ENCODE measurements around the gene PSTPIP1.

The PSTPIP1 gene

GRCh38 chr15:77042245-77042919 is 47.5 kb downstream of the PSTPIP1 start:
- DNase-seq (ENCODE audit: low read depth, low spot score): no peak

DNA sequence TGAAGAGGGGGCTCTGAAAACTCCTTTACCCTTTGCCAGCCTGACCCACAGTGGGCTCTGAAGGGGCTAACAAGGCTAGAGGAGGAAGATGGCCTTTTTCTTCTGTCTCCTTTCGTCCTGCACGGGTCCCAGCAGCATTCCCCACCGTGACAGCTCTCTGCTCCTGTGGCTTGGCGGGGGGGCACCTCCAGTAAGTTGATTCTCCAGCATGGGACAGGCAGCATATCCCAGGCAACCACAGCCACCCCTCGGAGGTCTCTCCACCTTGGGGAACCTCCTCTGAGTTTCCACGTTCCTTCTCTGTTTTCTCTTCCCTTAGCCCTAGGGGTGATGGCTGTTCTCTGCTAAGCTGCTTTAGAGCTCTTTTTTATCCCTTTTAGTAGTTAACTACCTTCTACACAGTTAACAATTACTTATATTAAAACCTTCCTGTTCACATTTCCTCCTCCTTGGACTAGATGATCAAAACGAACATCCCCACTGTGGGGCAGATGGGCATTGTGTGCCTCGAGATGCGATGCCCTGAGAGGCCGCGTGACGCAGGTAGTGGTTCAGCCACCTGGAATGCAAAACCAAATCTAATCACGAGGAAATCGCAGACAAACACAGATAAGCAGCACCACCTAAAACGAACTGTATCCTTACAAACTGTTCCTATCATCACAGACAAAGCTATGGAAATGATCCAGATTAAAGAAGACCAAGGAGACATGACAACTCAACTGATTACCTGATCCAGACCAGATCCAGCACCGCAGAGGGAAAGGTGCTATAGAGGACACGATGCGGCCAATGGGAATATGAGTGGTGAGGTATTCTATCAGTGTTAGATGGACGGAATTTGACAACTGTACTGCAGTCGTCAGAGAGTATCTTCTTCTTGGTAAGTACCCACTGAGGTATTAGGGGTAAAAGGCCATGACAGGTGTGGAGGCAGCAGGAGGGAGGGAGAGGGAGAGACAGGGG is 48.3 kb downstream of the PSTPIP1 start:
- DNase-seq (ENCODE audit: low read depth, low spot score): no peak

- DNase-seq (ENCODE audit: low read depth, low spot score): no peak
These were observed 49.5 kb downstream of the PSTPIP1 start for GRCh38 chr15:77044228-77045042.

DNA sequence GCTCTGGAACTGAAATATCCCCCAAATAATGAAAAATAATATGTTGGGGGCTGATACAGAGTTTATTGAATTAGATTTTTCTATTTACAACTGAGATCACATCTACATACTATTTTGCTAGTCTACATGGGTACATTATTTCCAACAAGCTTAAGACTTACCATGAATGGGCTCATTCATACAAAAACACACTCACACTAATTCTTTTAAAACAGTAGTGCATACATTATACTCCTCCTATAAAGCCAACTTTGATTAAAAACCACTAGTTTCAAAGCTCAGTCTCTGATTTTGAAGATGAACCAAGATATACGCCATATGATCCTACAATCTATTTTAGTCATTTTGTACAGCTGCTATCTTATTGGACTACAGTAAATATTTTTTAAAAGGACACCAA is 51.1 kb downstream of the PSTPIP1 start:
- no peak for DNase-seq (ENCODE audit: low read depth, low spot score)

GRCh38 chr15:77046704-77047412 is 51.9 kb downstream of the PSTPIP1 start:
- no peak for DNase-seq (ENCODE audit: low read depth, low spot score)

GRCh38 chr15:77048135-77048876 is 53.4 kb downstream of the PSTPIP1 start:
- no peak for DNase-seq (ENCODE audit: low read depth, low spot score)

- no peak for DNase-seq (ENCODE audit: low read depth, low spot score)
These were observed 57.6 kb downstream of the PSTPIP1 start for GRCh38 chr15:77052556-77052955.

GRCh38 chr15:77053709-77054108 is 58.8 kb downstream of the PSTPIP1 start:
- no peak for DNase-seq (ENCODE audit: low read depth, low spot score)

- DNase-seq (ENCODE audit: low read depth, low spot score): no peak
These were observed 62.1 kb downstream of the PSTPIP1 start for GRCh38 chr15:77057072-77057471.

DNA sequence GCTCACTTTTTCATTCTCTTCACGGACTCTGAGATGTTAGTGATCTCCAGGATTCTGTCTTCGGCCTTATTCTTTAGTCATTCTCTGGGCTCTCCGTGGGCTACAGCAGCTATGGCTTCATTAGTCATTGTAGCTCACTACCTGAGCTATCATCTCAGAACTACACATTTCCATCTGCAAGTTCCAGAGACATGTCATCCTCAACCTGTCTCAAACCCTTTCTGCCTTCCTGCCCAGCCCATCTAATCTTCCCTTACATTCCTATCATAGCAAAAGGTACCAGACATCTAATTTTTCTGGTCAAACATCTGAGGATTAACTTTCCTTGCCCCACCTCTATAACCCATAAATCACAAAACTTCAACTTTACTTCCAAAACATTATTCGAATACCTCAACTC is 62.8 kb downstream of the PSTPIP1 start:
- DNase-seq (ENCODE audit: low read depth, low spot score): no peak

- no peak for DNase-seq (ENCODE audit: low read depth, low spot score)
These were observed 63.5 kb downstream of the PSTPIP1 start for GRCh38 chr15:77058468-77058867.

DNA sequence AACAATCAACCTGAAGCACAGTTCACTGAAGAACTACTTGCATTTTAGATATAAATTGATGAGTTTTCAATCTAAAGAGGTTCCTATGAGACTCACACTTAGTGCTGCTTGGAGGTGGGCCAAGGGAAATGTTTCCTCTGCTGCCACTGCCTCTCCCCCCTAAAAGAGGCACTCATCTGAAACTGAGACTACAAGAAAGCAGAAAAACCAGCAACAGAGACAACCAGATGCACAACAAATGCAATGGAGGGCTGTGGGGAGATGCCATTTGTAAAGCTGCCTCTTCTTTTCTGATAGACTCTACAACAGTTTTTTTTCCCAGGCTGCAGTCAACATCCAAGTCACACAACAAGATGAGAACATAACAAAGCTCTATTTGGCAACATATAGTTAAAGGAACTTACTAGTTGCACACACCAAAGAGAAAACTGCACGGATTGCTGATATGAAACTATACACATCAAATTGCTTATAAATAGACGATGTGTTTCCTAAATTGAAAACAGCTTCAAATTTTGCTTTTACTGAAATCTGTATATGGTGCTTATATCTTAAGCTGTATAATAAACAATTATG is 64.9 kb downstream of the PSTPIP1 start:
- DNase-seq (ENCODE audit: low read depth, low spot score): no peak

GRCh38 chr15:77060546-77060945 is 65.6 kb downstream of the PSTPIP1 start:
- no peak for DNase-seq (ENCODE audit: low read depth, low spot score)

- no peak for DNase-seq (ENCODE audit: low read depth, low spot score)
These were observed 68.3 kb downstream of the PSTPIP1 start for GRCh38 chr15:77063249-77063648.

GRCh38 chr15:77064063-77064462 is 69.1 kb downstream of the PSTPIP1 start:
- no peak for DNase-seq (ENCODE audit: low read depth, low spot score)

- DNase-seq (ENCODE audit: low read depth, low spot score): no peak
These were observed 69.8 kb downstream of the PSTPIP1 start for GRCh38 chr15:77064539-77065308.

DNA sequence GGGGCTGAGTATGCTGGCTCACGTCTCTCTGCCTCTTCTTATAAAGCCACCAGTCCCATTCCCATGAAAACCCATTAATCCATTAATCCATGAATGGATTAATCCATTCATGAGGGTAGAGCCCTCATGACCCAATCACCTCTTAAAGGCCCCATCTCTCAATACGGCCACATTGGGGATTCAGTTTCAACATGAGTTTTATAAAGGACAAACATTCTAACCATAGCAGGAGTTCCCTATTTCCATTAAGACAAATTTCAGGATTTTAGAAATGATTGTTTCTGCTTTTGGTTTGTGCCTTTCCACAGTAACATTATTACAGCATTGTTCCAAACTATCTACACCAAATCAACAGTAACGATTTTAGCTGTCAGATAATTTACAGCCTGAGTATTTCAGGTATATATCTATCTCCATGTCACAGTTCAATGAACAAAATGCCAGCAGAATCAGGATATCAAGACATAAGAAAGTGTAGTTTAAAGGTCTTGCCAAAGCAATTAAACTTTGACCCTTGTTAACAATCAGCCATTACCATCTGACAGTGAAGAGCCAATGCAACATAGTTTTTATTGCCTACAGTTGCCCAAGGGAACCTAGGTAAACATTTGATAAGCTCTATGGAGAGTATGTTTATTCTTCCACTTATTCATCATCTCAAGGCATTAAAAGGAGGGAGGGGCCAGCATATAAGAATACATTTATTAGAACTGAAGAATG is 72.2 kb downstream of the PSTPIP1 start:
- DNase-seq (ENCODE audit: low read depth, low spot score): no peak

DNA sequence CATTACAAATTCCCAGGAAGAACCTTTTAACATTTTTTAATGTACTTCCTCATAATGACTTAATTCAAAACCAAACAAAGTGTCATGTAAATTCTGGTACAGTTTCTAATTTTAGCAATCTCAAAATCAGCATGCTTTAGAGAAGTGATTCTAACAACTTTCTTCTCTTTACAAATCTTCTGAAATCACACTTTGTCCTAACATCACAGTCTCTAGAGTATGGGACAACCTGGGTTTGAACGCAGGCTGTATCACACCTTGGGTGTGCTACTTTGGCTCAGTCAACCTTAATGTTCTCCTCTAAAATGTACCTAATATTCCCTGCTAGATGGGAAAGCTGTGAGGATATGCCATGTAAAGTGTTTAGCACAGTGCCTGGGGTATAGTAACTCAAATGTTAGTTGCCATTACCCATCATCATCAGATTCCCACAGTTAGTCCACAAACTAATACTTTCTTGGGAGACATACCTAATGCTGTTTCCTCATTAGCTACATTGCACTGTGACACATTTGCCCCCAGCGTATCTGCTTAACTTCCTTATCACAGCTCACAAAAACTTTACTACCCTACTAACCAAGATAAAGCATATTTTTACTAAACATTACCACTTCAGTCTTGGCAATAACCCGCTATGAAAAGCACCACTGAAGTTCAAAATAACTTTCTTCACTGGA is 72.9 kb downstream of the PSTPIP1 start:
- no peak for DNase-seq (ENCODE audit: low read depth, low spot score)
